OCI-LY3 (cell line): ENCODE measurements around the gene ACOT2.
"Not testable (repeated sequence)": the region's sequence is repeated elsewhere in the genome, so short reads cannot be mapped to it uniquely, and the experiment has no call there.

Experiments
- H2AFZ ChIP-seq: fragments of 200-600, 300-600 bp; shearing (Covaris generic); 2 replicates; pipeline ENCODE4 v1.6.0; 2014; ENCODE audit warnings: antibody characterized with exemption, low read depth, low read length
- H3K27ac ChIP-seq: fragments of 200-600, 300-600 bp; sonication (generic); 2 replicates; pipeline ENCODE4 v1.5.1; 2014; ENCODE audit warnings: mild to moderate bottlenecking, low read length, moderate library complexity, mixed read lengths
- H3K27me3 ChIP-seq: fragments of 200-600, 300-600 bp; sonication (generic); 2 replicates; pipeline ENCODE4 v1.6.1; 2014; ENCODE audit warnings: low read depth, low read length, mixed read lengths
- H3K36me3 ChIP-seq: fragments of 200-600, 300-600 bp; sonication (generic); replicated peaks from 2 replicates; pipeline ENCODE3; 2014; ENCODE audit warnings: low read depth, low read length, mixed read lengths
- H3K4me1 ChIP-seq: fragments of 300-600, 200-600 bp; sonication (generic); 2 replicates; pipeline ENCODE4 v1.6.1; 2014; ENCODE audit warnings: low read length, mixed read lengths
- H3K4me2 ChIP-seq: fragments of 200-600, 300-600 bp; sonication (generic); 2 replicates; pipeline ENCODE4 v1.6.1; 2014; ENCODE audit warnings: low read length, mixed read lengths
- H3K4me3 ChIP-seq: fragments of 300-600, 200-600 bp; sonication (generic); 2 replicates; pipeline ENCODE4 v1.5.1; 2014; ENCODE audit warnings: antibody characterized with exemption, mild to moderate bottlenecking, low read length, moderate library complexity
- H3K79me2 ChIP-seq: fragments of 300-600, 200-600 bp; shearing (Covaris generic); 2 replicates; pipeline ENCODE4 v1.6.1; 2014; ENCODE audit warnings: mild to moderate bottlenecking, low read length, mixed read lengths
- H3K9ac ChIP-seq: fragments of 300-600, 200-600 bp; shearing (Covaris generic); 2 replicates; pipeline ENCODE4 v1.6.0; 2014; ENCODE audit warnings: mild to moderate bottlenecking, low read length, moderate library complexity
- H3K9me3 ChIP-seq: fragments of 200-600, 300-600 bp; shearing (Covaris generic); 2 replicates; pipeline ENCODE4 v1.6.1; 2014; ENCODE audit warnings: low read length, mixed read lengths; ENCODE audit not compliant: insufficient read depth
- H4K20me1 ChIP-seq: fragments of 200-600, 300-600 bp; sonication (generic); 2 replicates; pipeline ENCODE4 v1.6.1; 2016; ENCODE audit warnings: low read length, mixed read lengths; ENCODE audit not compliant: insufficient read depth
- CTCF ChIP-seq: fragments of 200-600, 300-600 bp; sonication (generic); IDR thresholded peaks from 2 replicates; pipeline ENCODE4 v1.5.1; 2014; ENCODE audit warnings: antibody characterized with exemption, low read length, low read depth
- EZH2phosphoT487 ChIP-seq: fragments of 200-600 bp; shearing (Covaris generic); IDR thresholded peaks from 2 replicates; pipeline ENCODE4 v1.6.1; 2018; ENCODE audit warnings: antibody characterized with exemption, mixed run types, low read depth

Gene ACOT2

GRCh38 chr14:73537244-73538045, 31.6 kb upstream of the ACOT2 start:
- H3K27me3 ChIP-seq, H3K9me3 ChIP-seq, H3K79me2 ChIP-seq, H3K36me3 ChIP-seq, H3K27ac ChIP-seq, H4K20me1 ChIP-seq, H3K4me1 ChIP-seq: not testable (repeated sequence)
- Histone ChIP-seq H2AFZ (peak overlapping the region; percentile 69; the same call in 1 of the 2 replicates), H3K4me3 (peak overlapping the region; percentile 77), H3K9ac (peak overlapping the region; percentile 52; the same call in 1 of the 2 replicates), H3K4me2 (peak overlapping the region; percentile 68)

- not testable (repeated sequence) for H3K27me3 ChIP-seq, H3K27ac ChIP-seq, H3K4me1 ChIP-seq, H3K79me2 ChIP-seq, H2AFZ ChIP-seq, H3K36me3 ChIP-seq, H3K9me3 ChIP-seq, H4K20me1 ChIP-seq, H3K4me3 ChIP-seq, H3K9ac ChIP-seq
- H3K4me2 ChIP-seq, result 0 out of 2 replicates have a peak overlapping the region, but pooled peaks have one; percentile 4
These were observed 30.0 kb upstream of the ACOT2 start for GRCh38 chr14:73539017-73539416.

- not testable (repeated sequence) for H3K36me3 ChIP-seq, H3K9ac ChIP-seq, H3K79me2 ChIP-seq, H3K4me1 ChIP-seq, H3K4me3 ChIP-seq, H3K27me3 ChIP-seq, H3K4me2 ChIP-seq, H4K20me1 ChIP-seq, H3K27ac ChIP-seq, H2AFZ ChIP-seq, H3K9me3 ChIP-seq
These were observed 26.1 kb upstream of the ACOT2 start for GRCh38 chr14:73542961-73543360.

GRCh38 chr14:73545353-73545752, 23.7 kb upstream of the ACOT2 start:
- not testable (repeated sequence) for H3K4me2 ChIP-seq, H3K4me1 ChIP-seq

GRCh38 chr14:73549097-73549496, 19.9 kb upstream of the ACOT2 start:
- H2AFZ ChIP-seq, H3K36me3 ChIP-seq, H3K27me3 ChIP-seq, H3K9me3 ChIP-seq, H3K27ac ChIP-seq, H3K4me1 ChIP-seq, H3K79me2 ChIP-seq, H3K4me3 ChIP-seq, H3K9ac ChIP-seq, H3K4me2 ChIP-seq, H4K20me1 ChIP-seq: not testable (repeated sequence)

More at GRCh38 chr14:73545353-73545752, 23.7 kb upstream of the ACOT2 start:
- not testable (repeated sequence) for H3K79me2 ChIP-seq, H2AFZ ChIP-seq, H4K20me1 ChIP-seq, H3K27me3 ChIP-seq, H3K4me3 ChIP-seq, H3K9ac ChIP-seq, H3K9me3 ChIP-seq, H3K36me3 ChIP-seq, H3K27ac ChIP-seq

- H3K4me3 ChIP-seq, H3K27me3 ChIP-seq, H3K79me2 ChIP-seq, H3K9me3 ChIP-seq, H2AFZ ChIP-seq, H3K4me1 ChIP-seq, H3K27ac ChIP-seq, H3K9ac ChIP-seq, H3K36me3 ChIP-seq, H4K20me1 ChIP-seq: not testable (repeated sequence)
- peak overlapping the region; percentile 20; the same call in 1 of the 2 replicates for H3K4me2 ChIP-seq
These were observed 19.0 kb upstream of the ACOT2 start for GRCh38 chr14:73549889-73550524.

- Histone ChIP-seq H3K36me3 (no peaks in the 10 kb centered on the region), H3K27ac (no peak overlapping the region), H3K27me3 (0 out of 2 replicates have a peak, but pooled peaks cover 2% of the 10 kb centered on the region), H3K4me2 (no peak overlapping the region), H3K4me3 (no peak overlapping the region), H2AFZ (no peak overlapping the region), H4K20me1 (no peaks in the 10 kb centered on the region), H3K9ac (no peak overlapping the region), H3K4me1 (peaks cover 7% of the 10 kb centered on the region; the same call in 1 of the 2 replicates), H3K79me2 (no peaks in the 10 kb centered on the region), H3K9me3 (no peaks in the 10 kb centered on the region)
- TF ChIP-seq CTCF (no peak), EZH2phosphoT487 (no peak)
These were observed 15.2 kb upstream of the ACOT2 start for GRCh38 chr14:73553845-73554244.

- not testable (repeated sequence) for H3K79me2 ChIP-seq, H3K4me3 ChIP-seq, H3K9ac ChIP-seq, H3K9me3 ChIP-seq, H4K20me1 ChIP-seq, H3K4me1 ChIP-seq, H3K36me3 ChIP-seq, H3K27ac ChIP-seq, H2AFZ ChIP-seq, H3K4me2 ChIP-seq, H3K27me3 ChIP-seq
These were observed 11.8 kb upstream of the ACOT2 start for GRCh38 chr14:73557201-73557600.
